Measurements from ENCODE around the gene ADGRA1. TPM values are rescaled to one million over a fixed set of nuclear protein-coding genes. Genes with fewer than 3 reads are reported as not detected.

ADGRA1 gene
- total RNA-seq, 4 donors from 2014 or later = 0.32 TPM; not detected in 3

GRCh38 chr10:133163889-133164815 lies 76.4 kb downstream of the ADGRA1 start:
- TF ChIP-seq CTCF (IDR thresholded peaks at IDR 0.05) = no peak
- DNase-seq (ENCODE audit: low spot score) (no peak), ATAC-seq (ENCODE audit: low FRiP score) (no peak)

DNA sequence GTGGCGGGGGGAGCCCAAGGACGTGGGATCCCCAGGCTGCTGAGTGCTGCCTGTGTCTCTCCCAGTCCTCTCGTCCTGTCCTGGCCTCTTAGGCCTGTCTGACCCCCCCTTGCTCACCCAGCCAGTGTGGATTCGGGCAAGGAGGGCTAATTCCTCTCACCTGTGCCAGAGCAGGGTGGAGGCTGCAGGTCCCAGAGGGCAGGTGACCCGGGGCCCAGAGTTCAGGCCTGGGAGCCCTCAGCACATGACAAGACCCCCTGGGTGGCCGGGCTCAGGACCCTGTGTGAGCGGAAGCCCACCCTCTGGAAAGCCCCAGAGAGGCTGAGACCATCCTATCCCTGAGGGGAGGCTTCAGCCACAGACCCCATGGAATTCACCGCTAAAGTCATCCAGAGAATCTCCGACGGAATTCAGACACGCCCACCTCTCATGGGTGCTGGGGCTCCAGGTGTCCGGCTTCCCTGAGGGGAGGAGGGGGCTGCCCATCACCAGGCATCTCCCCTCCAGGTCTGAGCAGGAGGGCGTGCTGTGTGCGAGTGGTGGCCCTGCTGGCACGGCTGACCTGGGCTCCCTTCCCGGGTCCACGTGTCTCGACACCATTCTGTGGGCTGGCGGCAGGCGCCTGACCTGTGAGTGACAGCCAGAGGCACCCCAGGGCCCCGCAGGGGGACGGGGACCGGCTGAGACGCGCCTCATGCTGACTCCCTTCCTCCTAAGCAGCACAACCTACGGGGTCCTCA lies 77.3 kb downstream of the ADGRA1 start:
- DNase-seq (ENCODE audit: low spot score) (no peak), ATAC-seq (ENCODE audit: low FRiP score) (no peak)
- TF ChIP-seq CTCF (IDR thresholded peaks at IDR 0.05) = no peak

DNA sequence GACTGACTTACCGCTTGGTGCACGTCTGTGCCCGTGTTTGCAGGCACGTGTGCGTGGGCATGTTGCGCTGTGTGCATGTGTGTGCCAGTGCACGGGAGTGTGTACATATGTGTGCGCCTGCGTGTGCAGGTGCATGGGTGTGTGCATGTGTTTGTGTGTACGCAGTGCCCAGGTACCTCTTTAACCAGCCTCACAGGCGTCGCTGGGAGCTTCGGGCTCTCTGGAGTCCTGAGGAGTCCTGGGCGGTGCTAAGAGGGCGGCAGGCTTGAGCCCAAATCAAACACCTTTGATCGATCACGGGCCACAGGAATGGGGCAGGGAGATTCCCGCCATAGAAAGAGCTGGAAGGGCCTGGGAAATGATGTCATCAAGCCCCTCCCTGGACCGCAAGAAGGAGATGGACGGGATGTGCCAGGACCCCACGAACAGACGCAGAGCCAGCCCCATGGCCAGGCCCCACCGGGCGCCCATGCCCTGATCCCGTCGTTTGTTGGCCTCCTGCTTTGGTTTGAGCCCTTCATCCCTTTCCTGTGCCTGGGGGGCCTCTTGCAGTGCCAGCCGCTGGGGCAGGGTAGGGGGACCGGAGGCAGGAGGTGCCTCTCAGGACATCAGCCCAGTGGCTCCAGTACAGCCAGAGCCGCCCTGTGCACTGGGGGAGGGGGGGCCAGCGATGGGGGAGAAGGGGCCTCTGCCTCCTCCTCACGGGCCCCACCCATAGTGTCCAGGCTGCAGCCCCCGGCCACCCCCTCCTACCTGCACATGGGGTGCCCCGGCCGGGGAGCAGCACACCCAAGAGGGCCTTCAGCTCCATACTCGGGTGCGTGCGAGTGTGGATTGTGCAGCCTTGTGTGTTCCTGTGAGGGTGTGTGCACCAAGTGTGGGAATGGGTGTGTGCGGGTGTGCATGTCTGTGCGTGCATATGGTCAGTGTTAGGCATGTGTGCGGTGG lies 78.1 kb downstream of the ADGRA1 start:
- DNase-seq (ENCODE audit: low spot score) (no peak), ATAC-seq (ENCODE audit: low FRiP score) (no peak)
- TF ChIP-seq CTCF (IDR thresholded peaks at IDR 0.05) = no peak

DNA sequence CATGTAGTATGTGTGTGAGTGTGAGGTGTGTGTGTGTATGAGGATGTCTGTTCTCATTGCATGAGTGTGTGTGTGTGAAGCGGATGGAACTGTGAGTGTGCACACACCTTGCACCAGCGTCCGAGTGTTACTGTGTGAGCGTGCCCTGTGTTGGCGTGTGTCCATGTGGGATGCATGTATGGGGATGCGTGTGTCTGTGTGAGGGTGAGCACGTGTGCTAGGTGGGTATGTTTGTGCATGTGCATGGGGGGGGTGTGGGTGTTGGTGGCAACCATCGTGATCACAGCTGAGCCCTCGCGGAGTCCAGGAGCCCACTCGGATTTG lies 78.7 kb downstream of the ADGRA1 start:
- ATAC-seq (ENCODE audit: low FRiP score) = no peak
- no peak for TF ChIP-seq CTCF (IDR thresholded peaks at IDR 0.05)
- DNase-seq (ENCODE audit: low spot score) = no peak

- no peak for TF ChIP-seq CTCF (IDR thresholded peaks at IDR 0.05)
- ATAC-seq (ENCODE audit: low FRiP score) = no peak
- DNase-seq (ENCODE audit: low spot score) = no peak
Observed at GRCh38 chr10:133166828-133167692, 79.3 kb downstream of the ADGRA1 start.
